Dedifferentiated amniotic fluid mesenchymal stem cell (primary cell): Measurements from ENCODE around the gene MAGIX.

ENCODE experiments used
- DNase-seq: peaks from one replicate; pipeline ENCODE4 v3.0.0-alpha.2; 2016; ENCODE audit errors: extremely low spot score

MAGIX gene

DNA sequence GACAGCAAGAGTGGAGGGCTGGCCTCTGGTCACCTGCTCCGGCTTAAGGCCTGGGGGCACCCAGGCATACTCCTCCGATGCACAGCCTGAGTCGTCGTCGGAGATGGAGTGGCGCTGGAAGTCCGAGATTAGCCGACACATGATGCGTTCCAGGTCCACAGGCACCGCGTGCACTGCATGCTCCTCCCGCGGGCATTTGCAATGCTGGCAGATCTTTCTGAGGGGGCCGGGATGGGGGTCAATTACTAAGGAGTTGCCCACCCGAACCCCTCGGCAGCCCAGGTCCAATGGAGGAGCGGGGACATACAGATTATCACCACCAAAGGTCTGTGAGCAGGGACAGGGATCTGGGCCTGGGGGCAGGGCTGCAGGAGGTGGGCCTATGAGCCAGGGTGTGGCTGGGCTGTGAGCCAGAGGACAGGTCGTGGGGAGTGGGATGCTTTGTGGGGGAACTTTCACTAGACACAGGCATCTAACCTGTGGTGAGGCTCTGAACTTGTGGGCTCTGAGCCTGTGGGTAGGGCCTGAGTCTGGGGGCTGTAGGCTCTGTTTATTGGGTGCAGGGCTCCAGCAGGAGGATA is 21.2 kb downstream of the MAGIX start:
- no peak for DNase-seq

DNA sequence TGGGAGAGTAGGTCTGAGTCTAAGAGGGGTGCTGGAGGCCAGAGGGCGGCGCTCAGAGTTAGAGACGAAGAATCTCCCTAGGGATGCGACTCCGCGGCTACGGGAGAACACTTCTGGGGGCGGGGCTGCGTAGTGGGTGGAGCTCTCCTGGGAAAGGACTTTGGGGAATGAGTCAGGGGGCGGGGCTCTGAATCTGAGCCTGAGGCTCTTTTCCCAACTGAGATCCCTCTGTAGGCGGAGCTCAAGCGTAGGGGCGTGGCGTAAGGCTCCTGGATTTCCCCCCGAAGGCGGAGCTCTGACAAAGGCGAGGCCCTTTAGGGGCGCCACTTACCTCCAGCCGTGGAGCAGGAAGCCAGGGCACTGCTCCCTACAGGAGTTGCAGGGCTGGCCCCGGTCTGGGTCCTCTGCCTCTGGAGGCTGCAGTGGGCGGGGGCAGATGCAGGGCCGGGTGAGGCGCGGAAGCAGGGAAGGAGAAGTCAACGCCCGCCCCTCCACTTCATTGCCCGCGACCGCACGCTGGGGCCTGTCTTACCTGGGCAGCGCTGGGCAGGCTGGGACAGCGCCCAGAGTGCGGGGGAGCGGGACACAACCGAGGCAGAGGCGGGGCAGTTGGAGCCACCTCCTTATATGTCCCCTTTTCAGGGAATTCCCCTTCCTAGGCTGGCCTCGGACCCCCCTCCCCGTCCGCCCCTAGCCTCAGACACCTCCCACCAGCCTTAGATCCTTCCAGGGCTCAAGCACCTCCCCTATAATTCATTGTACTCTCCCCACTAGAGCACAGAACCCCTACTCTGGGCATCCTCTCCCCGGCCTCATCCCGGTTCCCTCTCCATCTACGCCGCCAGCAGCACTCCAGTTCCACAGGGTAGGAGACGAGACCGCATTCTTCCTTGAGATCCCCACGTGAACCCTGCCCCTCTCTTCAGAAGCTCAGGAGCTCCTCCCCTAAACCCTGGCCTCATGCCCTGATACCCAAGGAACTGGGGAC is 22.0 kb downstream of the MAGIX start:
- peak; percentile 85 for DNase-seq

DNA sequence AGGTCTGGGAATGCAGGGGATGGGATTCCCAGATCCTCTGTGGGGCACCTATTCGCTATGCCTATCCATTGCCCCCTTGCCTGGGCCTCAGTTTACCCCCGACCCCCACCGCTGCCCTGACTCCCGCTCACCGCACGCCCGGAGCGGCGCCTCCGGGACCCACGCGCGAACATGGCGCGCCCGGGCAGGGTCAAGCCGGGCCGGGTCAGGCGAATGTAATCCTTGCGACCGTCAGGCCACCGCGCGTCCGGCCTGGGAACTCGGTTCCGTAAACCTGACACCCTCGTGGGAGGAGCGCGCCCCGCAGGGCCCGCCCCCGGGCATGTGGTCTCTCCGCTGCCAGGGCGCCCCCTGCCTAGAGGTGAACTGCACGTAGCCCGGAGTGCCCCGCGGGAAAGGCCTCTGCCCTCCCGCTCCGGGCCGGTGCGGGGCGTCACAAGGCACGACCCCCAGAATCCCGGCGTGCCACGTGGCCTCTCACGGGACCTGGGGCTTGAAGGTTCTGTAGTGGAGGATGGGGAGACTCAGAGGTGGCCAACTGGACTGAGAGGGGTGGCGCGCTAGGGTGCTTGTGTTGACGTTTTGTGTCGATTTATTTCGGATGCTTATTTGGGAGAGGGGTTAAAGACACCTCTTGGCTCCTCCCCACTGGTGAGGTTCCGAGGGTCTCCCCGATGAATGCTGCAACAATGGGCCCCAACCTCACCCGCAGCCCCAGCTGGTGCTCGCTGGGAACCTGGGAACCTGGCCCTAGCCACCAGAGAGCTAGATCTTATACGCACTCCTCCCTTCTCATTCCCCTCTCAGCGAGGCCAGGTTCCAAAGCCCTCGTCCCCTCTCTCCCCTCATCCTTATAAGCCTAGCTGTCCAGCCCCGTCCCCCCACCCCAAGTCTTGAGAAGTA is 23.8 kb downstream of the MAGIX start, which contains the start of gene PRICKLE3:
TSS of gene PRICKLE3 (minus strand) at position 249 of the 903 bp plus-strand sequence. CDS start at position 173, 76 bp downstream.
- DNase-seq: no peak

DNA sequence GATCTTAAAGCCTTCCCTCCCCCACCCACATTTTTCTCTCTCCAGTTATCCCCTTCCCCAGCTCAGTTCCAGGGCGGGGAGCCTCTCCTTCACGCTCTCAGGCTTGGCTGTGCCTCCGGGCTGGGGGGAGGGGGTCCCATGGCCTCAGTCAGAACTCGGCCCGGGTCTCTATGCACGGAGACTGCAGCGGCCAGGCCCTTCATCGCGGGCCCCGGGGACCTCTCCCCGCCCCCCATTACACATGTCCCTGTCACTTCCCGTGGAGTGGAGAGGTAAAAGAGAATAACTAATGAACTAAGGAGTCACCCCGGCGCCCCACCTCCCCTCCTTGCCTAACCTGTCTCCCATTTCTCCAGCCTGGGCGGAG is 24.5 kb downstream of the MAGIX start:
- no peak for DNase-seq

DNA sequence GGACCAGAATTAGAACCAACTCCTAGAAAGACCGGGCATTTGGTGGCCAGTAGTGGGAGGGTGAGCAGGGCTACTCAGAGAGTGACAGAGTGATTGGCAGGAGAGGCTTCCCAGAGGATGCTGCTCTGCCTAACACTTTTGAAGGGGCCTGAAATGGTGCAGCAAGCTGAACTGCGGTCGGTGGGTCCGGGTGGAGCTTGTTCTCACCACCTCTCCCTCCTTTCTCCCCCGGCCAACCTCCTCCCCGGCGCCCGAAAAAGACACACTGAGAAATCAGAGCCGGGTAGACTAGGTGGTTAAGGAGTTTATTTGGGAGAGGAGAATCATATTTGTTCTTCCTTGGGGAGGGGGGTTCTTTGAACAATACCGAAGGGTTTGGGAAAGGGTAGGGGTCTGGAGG is 25.0 kb downstream of the MAGIX start:
- no peak for DNase-seq

DNA sequence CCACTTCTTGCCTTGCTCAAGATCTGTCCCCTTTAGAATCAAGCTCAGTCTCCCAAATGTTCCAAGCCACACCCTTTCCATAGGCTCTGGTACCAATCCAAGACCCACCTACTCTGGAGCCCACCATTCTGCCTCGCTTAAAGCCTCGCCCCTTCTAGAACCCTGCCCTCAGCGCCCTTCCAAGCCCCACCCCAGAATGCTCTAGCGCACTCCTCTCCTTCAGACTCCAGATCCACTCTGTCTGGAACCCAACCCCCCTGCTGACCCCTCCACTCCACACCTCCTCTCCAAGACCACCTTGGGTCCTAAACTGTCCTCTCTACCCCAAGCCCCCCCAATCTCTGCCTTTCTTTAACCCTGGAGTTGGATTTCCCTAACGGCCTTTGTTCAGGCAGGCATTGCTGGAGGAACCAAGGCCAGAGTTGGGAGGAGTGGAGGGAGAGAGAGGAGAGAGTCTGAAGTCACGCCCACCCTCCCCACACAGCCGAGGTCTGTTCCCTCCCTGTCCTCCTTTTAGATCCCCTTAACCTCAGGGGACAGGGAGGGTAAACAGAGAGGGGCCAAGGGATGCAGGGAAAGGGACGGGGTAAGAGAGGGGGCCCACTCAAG is 26.0 kb downstream of the MAGIX start:
- no peak for DNase-seq

DNA sequence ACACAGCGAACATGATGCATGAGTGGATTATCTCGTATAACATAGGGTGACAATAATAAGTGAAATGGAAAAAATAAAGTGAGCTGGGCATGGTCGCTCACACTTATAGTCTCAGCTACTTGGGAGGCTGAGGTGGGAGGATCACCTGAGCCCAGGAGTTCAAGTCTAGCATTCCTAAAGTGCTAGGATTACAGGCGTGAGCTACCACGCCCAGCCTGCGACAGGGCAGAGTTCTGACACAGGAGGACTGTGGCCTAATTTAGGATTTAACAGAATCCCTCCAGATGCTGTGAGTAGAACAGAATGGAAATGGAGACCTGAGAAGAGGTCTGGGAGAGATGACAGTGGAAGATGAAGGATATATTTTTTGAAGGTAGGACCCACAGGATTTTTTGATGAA is 27.0 kb downstream of the MAGIX start:
- DNase-seq: no peak

DNA sequence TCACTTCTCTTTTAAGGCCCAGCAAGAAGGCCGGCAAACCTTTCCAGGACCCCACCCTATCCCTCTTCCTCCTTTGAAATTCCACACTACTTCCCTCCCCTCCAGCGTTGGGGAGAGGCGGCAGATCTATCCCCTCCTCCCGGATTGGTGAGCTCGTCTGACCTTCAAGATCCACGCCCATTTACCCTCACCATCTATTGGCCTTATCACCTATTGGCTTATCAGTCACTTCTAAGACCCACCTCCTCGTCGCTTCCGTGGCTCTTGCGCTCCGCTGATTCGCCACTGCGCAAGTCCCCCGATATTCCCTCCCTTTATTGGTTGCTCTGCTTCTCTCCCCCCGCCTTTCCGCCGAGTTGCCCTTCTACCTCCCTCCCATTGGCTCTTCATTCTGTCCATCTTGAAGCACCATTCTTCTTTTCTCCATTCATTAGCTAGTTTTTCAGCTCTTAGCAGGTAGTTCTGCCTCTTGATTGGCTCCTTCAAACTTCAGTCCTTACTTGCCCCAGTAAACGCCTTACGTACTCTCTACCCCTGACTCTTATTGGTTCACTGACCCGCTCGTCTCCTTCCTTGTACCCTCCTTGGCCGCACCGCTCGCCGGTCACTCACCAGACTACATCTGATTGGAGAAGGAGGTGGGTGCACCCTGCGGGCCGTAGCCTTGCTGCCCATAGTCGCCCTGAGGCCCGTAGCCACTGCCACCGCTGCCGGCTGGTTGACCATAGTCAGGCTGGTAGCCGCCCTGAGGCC is 28.4 kb downstream of the MAGIX start:
- peak; percentile 98 for DNase-seq

DNA sequence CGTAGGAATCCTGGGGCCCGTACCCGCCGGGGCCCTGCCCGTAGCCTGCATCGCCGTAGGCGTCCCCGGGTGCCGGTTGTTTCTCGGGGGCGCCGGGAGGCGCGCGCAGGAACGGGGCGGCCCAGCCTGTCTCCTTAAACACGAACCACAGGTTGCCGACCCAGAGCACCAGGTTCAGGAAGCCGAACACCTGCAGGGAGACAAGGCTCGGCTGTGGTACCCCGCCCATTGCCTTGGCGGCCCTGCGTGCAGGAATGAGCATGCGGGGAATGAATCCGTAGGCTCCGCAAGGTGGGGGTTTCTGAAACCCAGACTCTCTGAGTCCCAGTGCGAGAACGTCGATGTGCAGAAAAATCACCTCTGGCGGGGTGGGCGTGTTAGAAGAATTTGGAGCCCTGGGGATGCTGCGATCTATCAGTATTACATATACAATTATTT is 29.0 kb downstream of the MAGIX start:
- no peak for DNase-seq

DNA sequence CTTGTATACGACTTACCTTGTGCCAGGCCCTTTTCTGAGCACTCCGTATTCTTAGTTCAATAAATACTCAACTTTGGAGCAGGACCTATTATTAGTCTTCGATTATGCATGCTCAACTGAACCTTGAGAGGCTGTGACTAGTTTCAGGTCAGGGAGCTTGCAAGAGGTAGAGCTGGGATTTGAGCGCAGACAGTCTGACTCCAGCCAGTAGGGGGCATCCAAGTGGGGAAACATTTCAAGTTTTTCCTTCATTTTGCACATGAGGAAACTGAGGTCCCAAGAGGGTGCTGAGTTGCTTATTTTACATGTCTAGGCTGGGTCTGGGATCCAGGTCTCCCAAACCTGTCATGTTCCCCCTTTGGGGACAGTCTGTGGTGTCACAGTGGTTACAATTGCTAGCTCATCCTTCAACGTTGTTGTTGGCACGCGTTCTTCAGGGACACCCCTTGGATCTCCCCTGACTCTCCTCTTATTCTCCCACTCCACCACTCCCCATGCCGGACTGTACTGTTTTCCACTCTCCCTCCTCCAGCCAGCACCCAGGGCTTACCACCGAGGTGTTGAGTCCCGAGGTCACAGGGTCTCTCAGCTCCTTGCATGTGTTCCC is 30.3 kb downstream of the MAGIX start:
- DNase-seq: no peak

DNA sequence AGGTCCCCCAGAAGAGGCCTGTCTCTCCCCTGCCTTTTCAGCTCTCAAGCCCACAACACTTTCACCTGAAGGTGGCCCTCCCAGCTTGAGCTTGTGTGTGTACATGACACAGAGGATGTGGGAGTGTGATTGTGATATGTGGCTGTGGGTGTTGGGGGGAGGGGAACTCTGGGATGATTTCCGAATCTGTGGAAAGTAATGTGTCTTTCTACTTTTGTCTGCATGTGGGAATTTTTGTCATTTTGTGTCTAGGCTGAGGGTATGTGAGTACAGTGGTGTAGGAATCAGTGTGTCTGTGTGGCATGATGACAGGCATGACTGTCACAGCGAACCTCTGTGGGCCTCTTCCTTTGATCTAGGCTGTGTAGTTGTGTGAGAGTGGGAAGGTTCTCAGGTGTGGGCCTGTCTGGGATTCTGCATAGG is 31.0 kb downstream of the MAGIX start:
- DNase-seq: no peak

DNA sequence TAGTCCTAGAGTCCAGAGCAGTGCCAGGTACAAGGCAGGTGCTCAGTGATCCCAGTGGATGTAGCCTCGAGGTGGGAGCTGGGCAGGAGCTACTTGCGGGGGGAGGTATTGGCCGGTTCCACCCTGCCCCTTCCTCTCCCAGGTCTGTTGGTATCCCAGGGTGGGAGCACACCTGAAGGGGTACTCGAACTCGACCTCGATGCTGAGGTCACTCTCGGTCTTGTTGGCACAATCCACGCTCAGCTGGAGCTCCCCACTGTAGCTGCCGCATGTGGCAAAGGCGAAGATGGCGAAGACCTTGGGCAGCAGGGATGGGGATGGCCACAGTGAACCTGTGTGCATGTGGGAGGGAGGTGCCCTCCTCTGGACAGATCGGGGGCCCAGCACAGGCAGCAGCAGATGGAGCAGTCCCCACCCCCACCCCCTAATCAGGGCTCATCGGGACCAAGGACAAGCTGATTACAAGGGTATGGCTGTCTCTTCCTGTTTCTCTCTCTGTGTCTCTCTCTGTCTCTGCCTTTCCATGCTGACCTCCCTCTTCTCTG is 35.1 kb downstream of the MAGIX start:
- DNase-seq: no peak

DNA sequence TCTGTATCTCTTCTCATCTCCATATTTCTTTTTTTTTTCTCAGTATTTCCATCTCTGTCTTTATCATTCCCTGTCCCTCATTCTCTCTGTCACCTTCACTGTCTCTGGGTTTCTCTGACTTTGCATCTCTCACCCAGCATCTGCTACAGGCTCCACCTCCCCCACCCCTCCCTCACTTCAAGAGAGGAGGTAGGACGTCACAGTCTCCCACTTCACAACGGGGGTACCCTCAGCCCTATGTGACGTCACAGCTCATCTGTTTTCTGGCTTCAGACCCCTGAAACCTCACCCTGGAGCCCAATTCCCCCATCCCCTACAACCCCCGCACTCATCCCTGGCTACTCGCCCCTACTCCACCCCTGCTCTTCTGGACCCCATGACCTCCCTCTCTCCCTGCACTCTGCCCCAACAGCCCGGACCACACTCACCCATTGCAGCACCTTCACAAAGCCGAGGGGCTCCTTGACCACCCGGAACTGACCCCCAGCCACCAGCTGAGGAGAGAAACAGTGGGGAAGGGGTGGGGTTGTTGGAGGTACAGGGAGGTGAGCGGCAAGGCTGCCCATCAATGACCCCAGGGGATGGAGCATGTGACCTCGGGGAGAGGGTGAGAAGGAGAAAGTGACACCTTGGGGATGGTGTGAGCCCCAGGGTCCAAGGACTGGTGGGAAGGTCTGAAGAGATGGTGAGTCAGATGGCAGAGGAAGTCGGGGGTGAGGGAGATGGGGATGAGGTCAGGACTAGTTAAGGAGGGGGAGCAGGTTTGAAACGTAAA is 36.2 kb downstream of the MAGIX start:
- DNase-seq: no peak

DNA sequence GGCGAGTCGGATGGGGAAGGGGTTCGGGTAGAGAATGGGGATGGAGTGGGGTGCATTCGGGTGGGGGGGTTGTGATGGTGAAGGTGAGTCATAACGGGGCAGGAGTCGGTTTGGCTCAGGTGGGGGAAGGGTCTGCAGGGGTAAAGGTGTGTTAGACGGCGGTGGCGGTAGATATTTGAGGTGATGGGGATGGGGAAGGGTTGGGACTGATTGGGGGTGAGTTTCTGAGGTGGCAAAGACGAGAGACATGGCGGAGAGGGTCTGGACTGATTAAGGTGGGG is 36.7 kb downstream of the MAGIX start:
- DNase-seq: no peak

DNA sequence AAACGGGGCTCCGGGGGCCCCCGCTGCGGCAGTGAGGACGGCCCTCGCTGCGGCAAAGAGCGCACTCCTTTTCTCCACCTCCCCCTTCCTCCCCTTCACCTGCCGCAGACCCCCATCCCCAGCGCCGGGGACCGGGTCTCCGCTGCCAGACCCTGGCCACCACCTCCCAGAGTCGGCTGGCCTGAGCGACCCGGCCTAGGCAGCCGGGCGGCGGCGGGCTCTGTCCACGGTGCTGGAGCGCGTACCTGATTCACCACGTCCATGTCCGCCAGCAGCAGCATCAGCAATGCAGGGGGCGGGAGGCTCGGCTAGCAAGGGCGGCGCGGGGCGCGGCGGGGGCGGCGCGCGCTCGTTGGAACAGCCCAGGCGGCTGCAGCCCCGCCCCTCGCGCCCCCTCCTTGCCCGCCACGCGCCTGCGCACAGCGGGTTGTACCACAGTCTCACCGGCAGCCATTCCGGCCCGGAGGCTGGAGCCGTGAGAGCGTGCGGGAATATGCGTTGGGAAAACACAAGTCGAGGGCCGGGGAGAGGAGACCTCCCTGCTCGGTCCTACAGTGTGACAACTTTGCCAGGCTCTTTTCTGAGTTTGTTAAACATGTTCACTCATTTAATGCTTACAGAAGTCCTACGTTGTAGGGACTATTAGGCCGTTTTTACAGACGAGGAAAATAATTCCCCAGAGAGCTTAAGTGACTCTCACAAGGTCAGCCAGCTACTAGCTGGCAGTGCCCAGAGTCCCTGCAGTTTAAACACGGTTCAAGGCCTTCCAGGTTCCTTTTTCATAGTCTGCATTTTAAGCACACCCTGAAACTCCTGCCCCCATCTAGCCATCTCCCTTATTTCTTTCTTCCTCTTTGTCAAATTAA is 37.6 kb downstream of the MAGIX start, which contains the start of gene SYP:
TSS of gene SYP (minus strand) at position 288 of the 866 bp plus-strand sequence. CDS start at position 281, 7 bp downstream.
- DNase-seq: peak; percentile 58

DNA sequence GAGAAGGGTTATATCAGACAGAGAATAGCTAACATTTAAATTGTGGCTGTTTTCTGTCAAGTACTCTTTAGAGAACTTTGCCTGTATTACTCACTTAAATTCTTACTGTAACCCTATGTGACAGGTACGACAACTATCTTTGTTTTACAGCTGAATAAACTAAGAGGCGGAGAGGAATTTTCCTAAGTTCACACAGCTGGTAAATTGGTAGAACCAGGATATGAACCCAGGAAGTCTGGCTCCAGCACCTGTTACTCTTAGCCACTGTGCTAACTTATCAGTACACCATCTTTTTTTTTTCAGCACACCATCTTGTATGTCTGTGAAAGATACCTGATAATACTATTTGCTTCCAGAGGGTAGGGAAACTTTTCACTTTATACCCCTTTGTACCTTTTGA is 39.5 kb downstream of the MAGIX start:
- DNase-seq: no peak

DNA sequence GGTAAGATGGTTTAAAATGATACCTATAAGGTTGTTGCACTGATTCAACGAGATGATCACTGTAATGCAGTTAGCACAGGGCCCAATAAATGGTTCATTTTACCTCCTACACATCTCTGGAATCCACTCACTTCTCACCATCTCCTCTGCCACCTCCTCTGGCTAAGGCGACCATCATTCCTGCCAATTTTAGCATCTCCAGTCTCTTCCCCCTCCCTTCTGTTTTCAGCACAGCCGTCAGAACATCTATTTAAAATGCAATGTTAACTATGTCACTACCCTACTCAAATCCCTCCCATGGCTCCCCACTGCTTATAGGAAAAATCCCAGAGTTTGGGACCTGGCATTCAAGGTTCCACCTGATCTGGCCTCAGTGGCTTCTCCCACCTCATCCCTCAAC is 41.0 kb downstream of the MAGIX start:
- no peak for DNase-seq

DNA sequence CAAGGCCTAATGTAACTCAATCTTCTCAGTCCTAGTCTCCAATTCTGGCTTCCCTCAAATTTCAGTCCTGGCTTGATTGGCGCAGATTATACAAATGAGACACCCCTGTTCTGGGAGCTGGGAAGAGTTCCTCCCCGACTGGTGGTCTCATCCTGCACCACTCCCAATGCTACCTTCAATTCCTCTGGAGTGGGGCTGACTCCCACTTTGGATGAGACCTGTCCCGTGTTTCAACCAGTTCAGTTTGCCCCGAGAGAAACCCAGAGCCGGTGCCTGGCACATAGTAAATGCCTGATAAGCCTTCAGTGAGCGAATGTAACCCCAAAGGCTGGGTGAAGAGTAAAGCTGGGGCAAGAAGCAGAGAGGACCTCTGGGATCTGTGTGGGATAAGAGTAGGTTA is 41.5 kb downstream of the MAGIX start:
- no peak for DNase-seq

DNA sequence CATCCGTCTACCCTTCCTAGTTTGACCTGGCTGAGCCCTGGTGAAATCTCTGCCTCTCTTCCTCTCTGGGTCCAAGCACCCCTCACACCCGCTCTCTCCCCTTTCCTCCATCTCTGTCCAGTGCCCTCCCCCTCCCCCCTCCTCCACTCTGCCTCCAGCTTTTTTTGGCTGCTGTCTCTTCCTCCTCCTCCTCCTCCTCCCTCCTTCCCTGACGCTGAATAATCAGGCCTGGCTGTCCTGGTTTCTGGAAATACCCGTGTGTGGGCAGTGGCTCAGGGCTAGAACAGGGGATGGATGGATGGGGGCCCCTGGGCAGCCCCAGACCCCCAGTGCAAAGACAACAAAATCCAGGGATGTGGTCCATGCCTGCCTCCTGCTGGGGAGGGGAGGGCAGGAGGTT is 42.2 kb downstream of the MAGIX start:
- DNase-seq: no peak
